PC-3 (cell line): ENCODE measurements around the gene GP1BB.

Source experiments
- EZH2 ChIP-seq: fragments of 300-600 bp; sonication (generic); IDR thresholded peaks from one replicate; pipeline ENCODE4 v1.6.1; 2017; ENCODE audit warnings: antibody characterized with exemption, mild to moderate bottlenecking, low read length; ENCODE audit not compliant: unreplicated experiment
- EZH2phosphoT487 ChIP-seq: fragments of 300-600 bp; sonication (generic); IDR thresholded peaks from 2 replicates; pipeline ENCODE4 v1.6.1; 2018; ENCODE audit warnings: mild to moderate bottlenecking, antibody characterized with exemption, low read length, borderline replicate concordance
- TF ChIP-seq, protein P1 (sequence below): fragments of 300-600 bp; sonication (generic); conservative IDR thresholded peaks from 2 replicates; pipeline ENCODE4 v1.5.1; 2017; ENCODE audit warnings: antibody characterized with exemption, low read depth, mild to moderate bottlenecking, low read length

DNA sequence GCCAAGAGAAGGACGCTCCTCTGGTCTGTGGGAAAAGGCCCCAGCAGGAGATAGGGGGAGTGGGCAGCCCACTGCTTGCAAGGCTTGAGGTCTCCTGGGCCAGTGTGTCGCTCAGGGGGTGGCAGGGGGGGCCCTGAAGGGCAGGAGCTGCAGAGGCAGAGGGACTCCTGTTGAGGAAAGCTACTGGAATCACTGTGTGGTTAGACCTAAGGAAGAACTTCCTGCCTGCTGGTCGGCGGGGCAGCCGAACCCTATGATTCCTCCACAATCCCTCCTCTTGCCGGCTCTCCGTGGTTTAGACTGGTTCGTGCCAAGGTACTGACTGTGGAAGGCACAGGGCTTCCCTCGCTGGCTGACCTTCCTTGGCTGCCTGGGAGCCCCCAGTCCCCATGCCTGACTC is 6.2 kb downstream of the GP1BB start:
- TF ChIP-seq, protein P1, sequence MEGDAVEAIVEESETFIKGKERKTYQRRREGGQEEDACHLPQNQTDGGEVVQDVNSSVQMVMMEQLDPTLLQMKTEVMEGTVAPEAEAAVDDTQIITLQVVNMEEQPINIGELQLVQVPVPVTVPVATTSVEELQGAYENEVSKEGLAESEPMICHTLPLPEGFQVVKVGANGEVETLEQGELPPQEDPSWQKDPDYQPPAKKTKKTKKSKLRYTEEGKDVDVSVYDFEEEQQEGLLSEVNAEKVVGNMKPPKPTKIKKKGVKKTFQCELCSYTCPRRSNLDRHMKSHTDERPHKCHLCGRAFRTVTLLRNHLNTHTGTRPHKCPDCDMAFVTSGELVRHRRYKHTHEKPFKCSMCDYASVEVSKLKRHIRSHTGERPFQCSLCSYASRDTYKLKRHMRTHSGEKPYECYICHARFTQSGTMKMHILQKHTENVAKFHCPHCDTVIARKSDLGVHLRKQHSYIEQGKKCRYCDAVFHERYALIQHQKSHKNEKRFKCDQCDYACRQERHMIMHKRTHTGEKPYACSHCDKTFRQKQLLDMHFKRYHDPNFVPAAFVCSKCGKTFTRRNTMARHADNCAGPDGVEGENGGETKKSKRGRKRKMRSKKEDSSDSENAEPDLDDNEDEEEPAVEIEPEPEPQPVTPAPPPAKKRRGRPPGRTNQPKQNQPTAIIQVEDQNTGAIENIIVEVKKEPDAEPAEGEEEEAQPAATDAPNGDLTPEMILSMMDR: no peak
- TF ChIP-seq EZH2 (no peak), EZH2phosphoT487 (no peak)
